Measurements from ENCODE around the gene HPGD. TPM values are rescaled to one million over a fixed set of nuclear protein-coding genes. Genes with fewer than 3 reads are reported as not detected.
A peak's percentile ranks its signal among the peaks of the same experiment; 100 is the strongest.

The HPGD gene
- total RNA-seq = 18.3 TPM

DNA sequence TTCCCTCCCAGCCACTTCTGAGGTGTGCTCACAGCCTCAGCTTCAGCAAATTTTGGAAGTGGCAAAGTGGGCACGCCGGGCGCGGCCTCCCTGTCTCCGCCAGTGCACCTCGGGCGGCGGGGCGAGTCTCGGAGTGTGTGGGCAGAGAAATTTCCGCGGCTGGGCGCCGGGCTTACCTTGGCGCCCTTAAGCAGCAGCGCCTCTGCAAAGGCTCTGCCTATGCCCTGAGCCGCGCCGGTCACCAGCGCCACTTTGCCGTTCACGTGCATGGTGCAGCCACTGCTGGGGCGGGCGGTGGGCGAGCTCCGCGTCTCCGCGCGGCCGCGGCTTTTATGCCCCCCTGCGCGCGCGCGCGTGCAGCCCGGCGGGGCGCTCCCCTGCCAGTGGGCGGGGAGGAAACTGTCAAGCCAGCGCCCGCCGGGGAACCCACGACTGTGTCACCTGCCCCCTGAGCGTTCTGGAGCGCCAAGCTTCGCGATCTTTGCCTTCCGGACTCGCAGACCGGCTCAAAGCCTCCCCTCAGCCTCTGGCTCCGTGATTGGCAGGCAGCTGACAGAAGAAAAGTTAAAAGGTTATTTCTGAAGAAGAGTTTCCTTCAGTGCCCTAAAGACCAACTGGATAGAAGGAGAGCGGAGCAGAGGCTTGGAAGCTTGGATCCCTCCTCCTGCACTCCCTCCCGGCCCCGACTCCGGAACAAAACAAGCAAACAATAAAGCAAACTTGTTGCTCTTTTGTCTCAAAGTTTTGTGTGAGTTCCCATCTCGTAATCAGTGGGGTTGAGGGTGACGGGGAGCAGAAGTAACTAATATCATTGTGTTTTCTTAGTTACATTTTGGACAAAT is at the start of gene HPGD:
Gene HPGD (minus strand): TSS at position 306 of the 842 bp plus-strand sequence. CDS start 37 bp downstream, at position 269.
- DNase-seq (ENCODE audit: low read depth in 2 of 3, low spot score in 2 of 3) = peak; percentile 19 to 88 (median 80)

DNA sequence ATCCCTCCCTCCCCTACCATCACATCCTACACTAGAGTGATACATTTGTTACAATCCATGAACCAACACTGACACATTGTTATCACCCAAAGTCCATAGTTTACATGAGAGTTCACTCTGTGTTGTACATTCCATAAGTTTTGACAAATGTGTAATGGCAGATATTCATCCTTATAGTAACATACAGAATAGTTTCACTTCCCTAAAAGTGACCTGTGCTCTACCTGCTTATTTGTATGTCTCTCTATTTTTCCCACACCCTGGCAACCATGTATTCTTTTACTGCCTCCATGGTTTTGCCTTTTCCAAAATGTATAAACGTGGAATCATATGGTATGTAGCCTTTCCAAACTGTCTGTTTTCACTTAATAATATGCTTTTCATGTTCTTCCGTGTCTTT is 42.2 kb upstream of the HPGD start:
- no peak for DNase-seq (ENCODE audit: low read depth in 2 of 3, low spot score in 2 of 3)

DNA sequence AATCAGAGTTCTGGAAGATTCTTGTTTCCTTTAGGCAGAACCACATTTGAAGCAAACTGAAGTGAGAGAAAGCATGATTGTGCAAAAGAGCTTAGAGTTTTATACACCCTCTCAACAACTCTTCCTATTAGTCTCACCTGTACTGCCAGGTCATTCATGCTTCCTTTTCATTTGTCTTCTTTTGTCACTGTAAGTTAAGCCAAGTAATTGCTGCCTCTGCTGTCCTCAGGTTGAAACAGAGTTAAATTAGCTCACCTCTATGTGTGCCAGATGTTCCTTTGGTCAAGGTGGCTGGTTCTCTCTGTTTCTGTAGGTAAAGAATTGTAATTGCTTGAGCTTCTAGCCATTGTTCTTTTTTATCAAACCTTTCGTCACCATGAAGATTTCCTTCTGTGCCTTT is 41.1 kb upstream of the HPGD start:
- DNase-seq (ENCODE audit: low read depth in 2 of 3, low spot score in 2 of 3) = no peak

- DNase-seq (ENCODE audit: low read depth in 2 of 3, low spot score in 2 of 3) = no peak
Observed at GRCh38 chr4:174561560-174561959, 39.3 kb upstream of the HPGD start.

- no peak for DNase-seq (ENCODE audit: low read depth in 2 of 3, low spot score in 2 of 3)
Observed at GRCh38 chr4:174559894-174560293, 37.6 kb upstream of the HPGD start.

- DNase-seq (ENCODE audit: low read depth in 2 of 3, low spot score in 2 of 3) = no peak
Observed at GRCh38 chr4:174555789-174556630, 33.7 kb upstream of the HPGD start.

DNA sequence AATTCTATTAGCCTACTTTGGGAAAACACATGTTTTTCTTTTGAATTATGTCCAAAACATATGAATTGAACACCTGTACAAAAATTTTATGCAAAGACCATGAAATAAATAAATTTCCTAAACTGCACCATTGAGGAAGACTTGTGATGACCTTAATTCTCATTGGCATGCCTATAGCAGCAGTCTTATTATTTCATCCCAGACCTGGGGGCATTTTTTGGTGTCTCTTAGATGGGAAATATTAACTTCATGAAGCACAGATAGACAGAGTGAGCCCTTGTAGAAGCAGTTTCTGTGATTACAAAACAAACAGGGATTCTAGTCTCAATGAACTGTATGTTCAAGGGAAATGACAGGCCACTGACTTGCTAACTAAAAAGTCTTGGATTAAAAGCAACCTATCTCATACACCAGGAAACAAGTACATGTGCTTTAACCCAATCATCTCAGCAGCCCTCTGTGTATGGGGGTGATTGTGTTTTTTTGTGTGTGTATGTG is 32.0 kb upstream of the HPGD start:
- DNase-seq (ENCODE audit: low read depth in 2 of 3, low spot score in 2 of 3) = no peak

DNA sequence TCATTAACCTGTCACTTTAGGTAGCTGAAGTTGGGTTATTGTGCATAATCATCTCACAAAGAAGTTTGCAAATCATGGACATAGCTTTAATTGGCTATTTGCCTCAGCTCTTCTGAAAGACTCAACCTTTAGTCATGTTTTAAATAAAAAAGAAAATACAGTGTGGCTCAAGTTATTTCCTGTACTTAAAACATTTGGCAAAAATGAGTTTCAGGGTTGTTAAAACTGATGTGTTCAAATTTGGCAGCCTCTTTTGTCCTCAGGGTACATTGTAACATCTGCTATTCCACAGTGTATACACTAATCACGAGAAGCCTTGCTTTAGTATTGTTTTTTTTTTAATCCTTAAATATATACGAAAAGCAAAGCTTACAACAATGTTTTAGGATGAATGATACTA is 31.5 kb upstream of the HPGD start:
- DNase-seq (ENCODE audit: low read depth in 2 of 3, low spot score in 2 of 3) = no peak

DNA sequence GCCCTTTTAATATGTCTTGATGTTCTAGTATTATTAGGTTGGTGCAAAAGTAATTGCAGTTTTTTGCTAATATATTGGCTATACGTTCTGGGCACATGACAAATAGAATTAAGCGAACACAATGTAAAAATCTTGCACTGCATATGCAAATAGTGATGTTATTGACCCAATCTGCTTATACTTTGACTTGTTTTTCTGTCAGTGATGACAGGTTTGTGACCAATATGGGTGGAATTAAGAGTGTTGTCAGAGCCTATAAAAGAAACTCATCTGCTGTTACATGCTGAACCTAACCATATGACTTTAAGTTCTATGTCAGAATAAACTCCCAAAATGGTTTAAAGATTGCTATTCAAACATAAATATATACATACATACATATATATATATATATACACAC is 30.7 kb upstream of the HPGD start:
- no peak for DNase-seq (ENCODE audit: low read depth in 2 of 3, low spot score in 2 of 3)

GRCh38 chr4:174550541-174550940 is 28.3 kb upstream of the HPGD start:
- DNase-seq (ENCODE audit: low read depth in 2 of 3, low spot score in 2 of 3) = no peak

- no peak for DNase-seq (ENCODE audit: low read depth in 2 of 3, low spot score in 2 of 3)
Observed at GRCh38 chr4:174549721-174550120, 27.4 kb upstream of the HPGD start.

GRCh38 chr4:174545268-174545667 is 23.0 kb upstream of the HPGD start:
- no peak for DNase-seq (ENCODE audit: low read depth in 2 of 3, low spot score in 2 of 3)

DNA sequence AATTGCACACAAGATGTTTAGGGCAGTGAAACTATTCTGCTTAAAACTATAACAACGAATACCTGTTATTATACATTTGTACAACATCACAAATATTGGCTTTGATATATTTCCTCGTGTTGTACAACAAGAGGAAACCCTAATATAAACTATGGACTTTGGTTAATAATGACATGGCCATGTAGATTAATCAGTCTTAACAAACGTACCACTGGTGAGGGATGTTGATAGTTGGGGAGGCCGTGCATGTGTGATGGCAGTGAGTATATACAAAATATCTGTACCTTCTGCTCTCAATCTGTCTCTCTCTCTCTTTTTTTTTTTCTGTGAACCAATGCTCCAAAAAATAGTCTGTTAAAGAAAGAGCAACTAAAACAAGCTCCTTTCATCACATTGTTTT is 22.2 kb upstream of the HPGD start:
- no peak for DNase-seq (ENCODE audit: low read depth in 2 of 3, low spot score in 2 of 3)

DNA sequence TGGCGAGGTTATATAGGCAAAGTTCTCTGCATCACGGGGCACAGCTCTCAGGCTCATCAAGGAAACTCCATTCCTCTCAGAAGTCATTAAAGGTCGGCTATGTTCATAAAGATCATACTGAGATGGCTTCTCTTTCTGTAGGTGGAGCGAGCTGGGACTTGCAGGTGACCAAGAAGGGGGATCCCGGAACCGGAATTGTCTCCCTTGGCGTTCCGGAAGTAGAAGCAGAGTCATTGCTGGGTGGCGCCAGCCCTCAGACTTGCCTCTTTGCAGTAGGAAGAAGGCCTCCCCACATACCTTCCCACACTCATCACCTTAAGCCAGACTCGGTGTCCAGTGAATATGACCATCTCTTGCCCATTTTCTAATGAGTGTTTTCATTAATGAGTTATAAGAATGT is 17.9 kb upstream of the HPGD start:
- no peak for DNase-seq (ENCODE audit: low read depth in 2 of 3, low spot score in 2 of 3)

GRCh38 chr4:174539571-174539970 is 17.3 kb upstream of the HPGD start:
- no peak for DNase-seq (ENCODE audit: low read depth in 2 of 3, low spot score in 2 of 3)

- no peak for DNase-seq (ENCODE audit: low read depth in 2 of 3, low spot score in 2 of 3)
Observed at GRCh38 chr4:174538876-174539250, 16.6 kb upstream of the HPGD start.

DNA sequence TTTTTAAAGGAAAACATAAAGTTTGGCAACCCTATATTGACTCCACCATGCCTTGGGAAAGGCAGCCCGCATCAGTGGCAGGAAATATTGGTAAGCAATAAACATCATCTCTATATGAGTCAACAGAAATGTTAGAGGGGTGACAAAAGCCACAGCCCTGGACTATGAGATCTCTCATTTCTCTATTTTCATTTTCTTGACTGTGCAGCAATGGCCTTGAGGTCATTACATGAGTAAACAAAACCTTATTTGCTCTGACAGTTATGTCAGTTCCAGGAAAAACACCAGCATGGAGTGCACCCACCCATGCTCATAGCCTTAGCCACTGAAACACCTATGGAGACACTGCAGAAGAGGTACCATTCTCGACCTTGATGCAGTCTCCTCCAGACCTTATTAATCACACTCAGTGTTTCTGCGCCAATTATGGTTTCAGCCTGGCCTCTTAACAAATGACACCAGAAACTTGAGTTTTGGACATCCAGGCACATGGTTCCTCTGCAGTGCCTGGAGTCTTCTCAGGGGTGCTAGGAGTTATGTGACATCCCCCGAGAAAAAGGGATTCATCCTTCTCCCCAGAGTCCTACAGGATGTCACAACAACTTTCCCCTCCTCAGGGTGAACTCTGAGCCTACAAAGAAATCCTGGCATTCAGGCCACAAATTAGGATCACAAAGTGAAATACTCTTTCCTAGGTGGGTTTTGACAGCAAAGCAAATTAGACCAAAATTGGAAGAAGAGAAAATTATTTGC is 16.0 kb upstream of the HPGD start:
- no peak for DNase-seq (ENCODE audit: low read depth in 2 of 3, low spot score in 2 of 3)

- no peak for DNase-seq (ENCODE audit: low read depth in 2 of 3, low spot score in 2 of 3)
Observed at GRCh38 chr4:174537634-174538033, 15.3 kb upstream of the HPGD start.

GRCh38 chr4:174534461-174534860 is 12.2 kb upstream of the HPGD start:
- DNase-seq (ENCODE audit: low read depth in 2 of 3, low spot score in 2 of 3) = no peak

- DNase-seq (ENCODE audit: low read depth in 2 of 3, low spot score in 2 of 3) = no peak
Observed at GRCh38 chr4:174532445-174532844, 10.2 kb upstream of the HPGD start.

DNA sequence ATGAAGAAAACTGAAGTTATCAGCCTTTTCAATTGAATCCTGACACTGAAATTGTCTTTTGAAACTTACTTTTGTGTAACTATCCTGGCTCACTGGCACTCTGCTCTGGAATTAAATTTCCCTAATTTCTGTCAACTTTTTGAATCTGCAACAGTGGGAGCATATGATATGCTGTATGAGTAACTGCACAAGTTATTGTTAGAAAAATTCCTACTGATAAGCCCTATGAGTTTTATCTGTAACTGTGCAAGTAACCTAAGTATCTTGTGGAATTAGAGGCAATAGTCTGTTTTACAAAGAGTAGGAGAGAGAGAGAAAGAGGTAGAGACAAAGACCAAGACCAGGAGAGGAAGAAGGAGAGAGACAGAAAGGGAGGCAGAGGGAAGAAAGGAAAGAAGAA is 9.2 kb upstream of the HPGD start:
- DNase-seq (ENCODE audit: low read depth in 2 of 3, low spot score in 2 of 3) = no peak

All from hematopoietic multipotent progenitor cell (in vitro differentiated cells).